Activated T-helper 1 cell treated with anti-CD3 and anti-CD28 coated beads, Interleukin-12 subunit alpha, Interleukin-12 subunit beta, Interleukin-2, Interleukin-4 antibody, amounts not matched to agents 30 ng/mL and 10 ng/mL and 1 ng/mL, durations not matched to agents 14 hours and 24 hours and 36 hours (primary cell): Measurements from ENCODE around the gene SYT1. TPM values are rescaled to one million over a fixed set of nuclear protein-coding genes. Genes with fewer than 3 reads are reported as not detected.

Source experiments
- DNase-seq: peaks from one replicate; pipeline ENCODE4 v3.0.0; 2021; ENCODE audit warnings: low spot score
- H3K27ac Mint-ChIP-seq: one replicate; pipeline ENCODE4 v1.8.0; 2021; ENCODE audit warnings: mild to moderate bottlenecking, mixed read lengths
- H3K27me3 Mint-ChIP-seq: one replicate; pipeline ENCODE4 v1.8.0; 2022; ENCODE audit warnings: mild to moderate bottlenecking, moderate library complexity, mixed read lengths; ENCODE audit not compliant: insufficient read depth
- H3K36me3 Mint-ChIP-seq: one replicate; pipeline ENCODE4 v1.8.0; 2021; ENCODE audit warnings: low read depth, mixed read lengths
- H3K4me1 Mint-ChIP-seq: one replicate; pipeline ENCODE4 v1.8.0; 2021; ENCODE audit warnings: low read depth, mixed read lengths
- H3K4me3 Mint-ChIP-seq: one replicate; pipeline ENCODE4 v1.8.0; 2021; ENCODE audit warnings: mild to moderate bottlenecking, moderate library complexity, mixed read lengths
- H3K9me3 Mint-ChIP-seq: one replicate; pipeline ENCODE4 v1.8.0; 2021; ENCODE audit warnings: mixed read lengths
- intact Hi-C: fragments of 100-400 bp; cut with micrococcal nuclease; formaldehyde crosslinking; loops from one replicate; pipeline ENCODE4 v1.15.1; 2024
- total RNA-seq: library from RNA; stranded (reverse); gene quantifications from 2 replicates; pipeline ENCODE4 v1.2.3, GENCODE V29; 2022

SYT1 gene
- total RNA-seq, 1 donor from 2014 or later: not detected

- no peaks in the 10 kb centered on the region for H3K4me1 Mint-ChIP-seq
- H3K36me3 Mint-ChIP-seq: no peaks in the 10 kb centered on the region
- H3K4me3 Mint-ChIP-seq: no peak overlapping the region
- intact Hi-C loops: no loop called here
- no peak for DNase-seq
- no peaks in the 10 kb centered on the region for H3K27me3 Mint-ChIP-seq
- no peak overlapping the region for H3K27ac Mint-ChIP-seq
- H3K9me3 Mint-ChIP-seq: no peaks in the 10 kb centered on the region
Measured at GRCh38 chr12:78917513-78917912, 52.9 kb downstream of the SYT1 start.

GRCh38 chr12:78918268-78918667 is 53.7 kb downstream of the SYT1 start:
- H3K36me3 Mint-ChIP-seq: no peaks in the 10 kb centered on the region
- H3K27me3 Mint-ChIP-seq: no peaks in the 10 kb centered on the region
- intact Hi-C loops: no loop called here
- no peak for DNase-seq
- no peak overlapping the region for H3K4me3 Mint-ChIP-seq
- no peaks in the 10 kb centered on the region for H3K9me3 Mint-ChIP-seq
- no peak overlapping the region for H3K27ac Mint-ChIP-seq
- H3K4me1 Mint-ChIP-seq: no peaks in the 10 kb centered on the region

- H3K27ac Mint-ChIP-seq: no peak overlapping the region
- H3K9me3 Mint-ChIP-seq: no peaks in the 10 kb centered on the region
- H3K4me1 Mint-ChIP-seq: no peaks in the 10 kb centered on the region
Measured at GRCh38 chr12:78928200-78929074, 63.9 kb downstream of the SYT1 start.

GRCh38 chr12:78929075-78929418 is 64.5 kb downstream of the SYT1 start:
- H3K27me3 Mint-ChIP-seq: no peaks in the 10 kb centered on the region
- DNase-seq: no peak
- no peak overlapping the region for H3K4me3 Mint-ChIP-seq
- no peaks in the 10 kb centered on the region for H3K9me3 Mint-ChIP-seq
- no peaks in the 10 kb centered on the region for H3K36me3 Mint-ChIP-seq
- intact Hi-C loops: no loop called here
- H3K4me1 Mint-ChIP-seq: no peaks in the 10 kb centered on the region
- no peak overlapping the region for H3K27ac Mint-ChIP-seq

More at GRCh38 chr12:78928200-78929074, 63.9 kb downstream of the SYT1 start:
- no peak for DNase-seq
- Mint-ChIP-seq H3K36me3 (no peaks in the 10 kb centered on the region), H3K4me3 (no peak overlapping the region), H3K27me3 (no peaks in the 10 kb centered on the region)
- intact Hi-C loops: no loop called here

- intact Hi-C loops: no loop called here
- DNase-seq: no peak
- H3K27ac Mint-ChIP-seq: no peak overlapping the region
- H3K27me3 Mint-ChIP-seq: no peaks in the 10 kb centered on the region
- H3K36me3 Mint-ChIP-seq: no peaks in the 10 kb centered on the region
- H3K4me1 Mint-ChIP-seq: no peaks in the 10 kb centered on the region
- no peaks in the 10 kb centered on the region for H3K9me3 Mint-ChIP-seq
- H3K4me3 Mint-ChIP-seq: no peak overlapping the region
Measured at GRCh38 chr12:78931466-78931990, 67.0 kb downstream of the SYT1 start.

DNA sequence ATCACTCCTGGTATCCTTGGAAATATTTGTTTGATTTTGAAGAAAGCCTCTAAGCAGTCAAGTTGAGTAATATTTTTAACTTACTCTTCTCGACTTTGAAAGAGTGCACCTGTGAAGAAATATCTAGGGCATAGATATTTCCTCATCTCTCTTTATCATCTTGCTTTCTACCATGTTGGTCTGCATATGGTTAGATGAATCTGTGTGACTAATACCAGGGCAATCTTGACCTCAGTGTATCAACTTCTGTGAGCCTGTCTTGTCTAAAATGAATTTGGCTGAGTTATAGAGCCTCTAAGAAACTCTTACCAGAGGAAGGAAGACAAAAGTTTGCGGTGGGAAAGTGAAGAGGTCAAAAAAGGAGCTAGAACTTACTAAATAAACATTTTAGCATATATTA is 68.4 kb downstream of the SYT1 start:
- Mint-ChIP-seq H3K9me3 (no peaks in the 10 kb centered on the region), H3K36me3 (no peaks in the 10 kb centered on the region), H3K27ac (no peak overlapping the region), H3K4me1 (no peaks in the 10 kb centered on the region), H3K27me3 (no peaks in the 10 kb centered on the region), H3K4me3 (no peak overlapping the region)
- intact Hi-C loops: no loop called here
- DNase-seq: no peak

DNA sequence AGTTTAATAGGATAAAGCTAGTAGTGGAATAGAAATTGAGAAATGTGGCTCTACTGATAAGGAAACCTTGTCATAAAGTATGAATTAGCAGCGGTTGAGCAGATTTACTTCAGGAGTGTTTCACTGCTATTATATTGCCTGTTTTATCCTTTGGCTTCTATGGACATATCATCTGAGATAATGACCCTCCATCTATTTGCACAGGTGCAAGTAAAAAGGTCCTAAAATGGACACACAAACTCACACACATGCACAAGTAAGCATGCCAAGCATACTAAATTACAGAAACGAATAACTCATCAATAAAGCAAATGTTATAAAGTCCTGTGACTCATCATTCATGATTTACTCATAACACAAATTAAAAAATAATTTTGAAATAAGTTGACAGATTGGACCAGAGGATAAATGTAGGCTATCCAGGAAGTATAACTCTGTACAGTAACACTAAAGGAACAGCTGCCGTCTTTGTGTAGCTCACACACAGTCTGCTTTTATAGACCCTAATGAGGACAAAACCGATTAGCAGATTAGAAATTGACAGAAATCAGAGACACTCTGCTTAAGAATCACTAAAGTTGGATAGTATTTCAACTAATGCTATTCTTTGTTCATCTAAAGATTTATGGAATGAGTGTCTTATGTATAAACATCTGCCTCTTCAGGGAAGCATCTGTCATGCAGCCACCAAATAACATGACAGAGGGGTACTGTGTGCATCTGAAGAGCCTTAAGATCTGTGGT is 73.9 kb downstream of the SYT1 start:
- no peak overlapping the region for H3K4me3 Mint-ChIP-seq
- no peaks in the 10 kb centered on the region for H3K4me1 Mint-ChIP-seq
- no peak overlapping the region for H3K27ac Mint-ChIP-seq
- intact Hi-C loops: no loop called here
- no peak for DNase-seq
- no peaks in the 10 kb centered on the region for H3K27me3 Mint-ChIP-seq
- H3K36me3 Mint-ChIP-seq: no peaks in the 10 kb centered on the region
- H3K9me3 Mint-ChIP-seq: no peaks in the 10 kb centered on the region

- intact Hi-C loops: no loop called here
- Mint-ChIP-seq H3K27ac (no peak overlapping the region), H3K9me3 (no peaks in the 10 kb centered on the region), H3K27me3 (no peaks in the 10 kb centered on the region), H3K36me3 (no peaks in the 10 kb centered on the region), H3K4me3 (no peak overlapping the region), H3K4me1 (no peaks in the 10 kb centered on the region)
- DNase-seq: no peak
Measured at GRCh38 chr12:78949532-78949931, 85.0 kb downstream of the SYT1 start.

GRCh38 chr12:78951803-78952551 is 87.4 kb downstream of the SYT1 start:
- no peak for DNase-seq
- Mint-ChIP-seq H3K9me3 (no peaks in the 10 kb centered on the region), H3K27ac (no peak overlapping the region), H3K4me3 (no peak overlapping the region), H3K36me3 (no peaks in the 10 kb centered on the region), H3K4me1 (no peaks in the 10 kb centered on the region), H3K27me3 (no peaks in the 10 kb centered on the region)
- intact Hi-C loops: no loop called here

GRCh38 chr12:78952552-78952929 is 88.0 kb downstream of the SYT1 start:
- Mint-ChIP-seq H3K4me1 (no peaks in the 10 kb centered on the region), H3K27ac (no peak overlapping the region), H3K9me3 (no peaks in the 10 kb centered on the region), H3K4me3 (no peak overlapping the region), H3K36me3 (no peaks in the 10 kb centered on the region), H3K27me3 (no peaks in the 10 kb centered on the region)
- intact Hi-C loops: no loop called here
- no peak for DNase-seq

- Mint-ChIP-seq H3K9me3 (no peaks in the 10 kb centered on the region), H3K27me3 (no peaks in the 10 kb centered on the region), H3K4me1 (no peaks in the 10 kb centered on the region), H3K36me3 (no peaks in the 10 kb centered on the region), H3K27ac (no peak overlapping the region), H3K4me3 (no peak overlapping the region)
- intact Hi-C loops: no loop called here
- DNase-seq: no peak
Measured at GRCh38 chr12:78958941-78959340, 94.4 kb downstream of the SYT1 start.

- Mint-ChIP-seq H3K4me1 (no peaks in the 10 kb centered on the region), H3K4me3 (no peak overlapping the region), H3K36me3 (no peaks in the 10 kb centered on the region), H3K27me3 (no peaks in the 10 kb centered on the region), H3K9me3 (no peaks in the 10 kb centered on the region), H3K27ac (no peak overlapping the region)
- intact Hi-C loops: no loop called here
- no peak for DNase-seq
Measured at GRCh38 chr12:78959556-78959955, 95.0 kb downstream of the SYT1 start.

- H3K9me3 Mint-ChIP-seq: no peaks in the 10 kb centered on the region
- intact Hi-C loops: no loop called here
- no peaks in the 10 kb centered on the region for H3K4me1 Mint-ChIP-seq
- H3K36me3 Mint-ChIP-seq: no peaks in the 10 kb centered on the region
- DNase-seq: no peak
- H3K4me3 Mint-ChIP-seq: no peak overlapping the region
- H3K27me3 Mint-ChIP-seq: no peaks in the 10 kb centered on the region
- no peak overlapping the region for H3K27ac Mint-ChIP-seq
Measured at GRCh38 chr12:78961171-78961570, 96.6 kb downstream of the SYT1 start.
